ENCODE results near the gene DNAJC5. TPM values are rescaled to one million over a fixed set of nuclear protein-coding genes. Genes with fewer than 3 reads are reported as not detected.

Gene DNAJC5
- total and polyA plus RNA-seq, 2 donors (not counting 1 experiment from before 2014, with no cell fraction given) = 12.2 to 33.3 TPM

- Histone ChIP-seq H3K27me3 (replicated peaks in 1 of 4; ENCODE audit: control extremely low read depth in 1 of 4, control insufficient read depth in 3 of 4, insufficient read depth in 4 of 4, low read length in 3 of 4) (no peaks in the 10 kb centered on the region), H3K4me1 (ENCODE audit: control insufficient read depth in 2 of 2, insufficient read depth in 2 of 2, low read length in 2 of 2) (no peaks in the 10 kb centered on the region), H3K4me2 (replicated peaks; ENCODE audit: low read depth, low read length, poor library complexity, severe bottlenecking) (no peak overlapping the region), H3K36me3 (replicated peaks in 1 of 2; ENCODE audit: control extremely low read depth in 1 of 2, control insufficient read depth in 1 of 2, extremely low read depth in 1 of 2, insufficient read depth in 2 of 2, low read length in 1 of 2) (peaks cover 8 to 39% of the 10 kb centered on the region in 2 experiments), H2AFZ (ENCODE audit: insufficient read depth, low read depth, low read length, poor library complexity, severe bottlenecking) (no peak overlapping the region), H3K9me3 (ENCODE audit: control extremely low read depth in 1 of 3, control insufficient read depth in 2 of 3, insufficient read depth in 1 of 3, low read length in 2 of 3) (no peaks in the 10 kb centered on the region), H3K79me2 (ENCODE audit: control insufficient read depth, insufficient read depth, low read length) (peaks cover 44% of the 10 kb centered on the region), H4K20me1 (ENCODE audit: control insufficient read depth, insufficient read depth, low read length, poor library complexity, severe bottlenecking) (peaks cover 75% of the 10 kb centered on the region), H3K27ac (ENCODE audit: low read length in 2 of 2) (no peak overlapping the region), H3K4me3 (ENCODE audit: control extremely low read depth in 1 of 5, extremely low read depth in 1 of 5, insufficient read depth in 1 of 5, low read depth in 2 of 5, low read length in 4 of 5) (no peak overlapping the region), H3K9ac (ENCODE audit: low read length) (no peak overlapping the region)
- no peaks in the 10 kb centered on the region for H3K4me1 Mint-ChIP-seq
- no peak overlapping the region for H3K27ac Mint-ChIP-seq
- H3K4me3 Mint-ChIP-seq = no peak overlapping the region
- WGBS (ENCODE audit: insufficient coverage) = 97% methylated on average over 26 of the region's 28 CpGs
- intact Hi-C loops (cut with micrococcal nuclease) = no loop called here
- ChIA-PET CTCF (interaction anchor here (0.9 kb wide), 1 partner anchor 354 kb away, joined by 3 read pairs; no protein-coding TSS in a partner anchor), POLR2A (interaction anchor here (0.6 kb wide), 1 partner anchor 90 kb away, joined by 4 read pairs; no protein-coding TSS in a partner anchor)
- no peak for TF ChIP-seq EZH2 (IDR thresholded peaks at IDR 0.05; ENCODE audit: borderline replicate concordance, insufficient read depth, low read depth, low read length, poor library complexity, severe bottlenecking)
- TF ChIP-seq, protein P1, sequence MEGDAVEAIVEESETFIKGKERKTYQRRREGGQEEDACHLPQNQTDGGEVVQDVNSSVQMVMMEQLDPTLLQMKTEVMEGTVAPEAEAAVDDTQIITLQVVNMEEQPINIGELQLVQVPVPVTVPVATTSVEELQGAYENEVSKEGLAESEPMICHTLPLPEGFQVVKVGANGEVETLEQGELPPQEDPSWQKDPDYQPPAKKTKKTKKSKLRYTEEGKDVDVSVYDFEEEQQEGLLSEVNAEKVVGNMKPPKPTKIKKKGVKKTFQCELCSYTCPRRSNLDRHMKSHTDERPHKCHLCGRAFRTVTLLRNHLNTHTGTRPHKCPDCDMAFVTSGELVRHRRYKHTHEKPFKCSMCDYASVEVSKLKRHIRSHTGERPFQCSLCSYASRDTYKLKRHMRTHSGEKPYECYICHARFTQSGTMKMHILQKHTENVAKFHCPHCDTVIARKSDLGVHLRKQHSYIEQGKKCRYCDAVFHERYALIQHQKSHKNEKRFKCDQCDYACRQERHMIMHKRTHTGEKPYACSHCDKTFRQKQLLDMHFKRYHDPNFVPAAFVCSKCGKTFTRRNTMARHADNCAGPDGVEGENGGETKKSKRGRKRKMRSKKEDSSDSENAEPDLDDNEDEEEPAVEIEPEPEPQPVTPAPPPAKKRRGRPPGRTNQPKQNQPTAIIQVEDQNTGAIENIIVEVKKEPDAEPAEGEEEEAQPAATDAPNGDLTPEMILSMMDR (IDR thresholded peaks at IDR 0.05) = no peak
- H3K27me3 Mint-ChIP-seq = no peaks in the 10 kb centered on the region
- no peaks in the 10 kb centered on the region for H3K9me3 Mint-ChIP-seq (ENCODE audit: insufficient read depth)
- no peak for DNase-seq
- ATAC-seq (ENCODE audit: low read depth) = no peak
Observed at GRCh38 chr20:63882257-63883200, 12.4 kb upstream of the DNAJC5 start.

GRCh38 chr20:63883201-63883593, 11.7 kb upstream of the DNAJC5 start:
- no peaks in the 10 kb centered on the region for H3K4me1 Mint-ChIP-seq
- CTCF ChIA-PET = no interaction called here

More at GRCh38 chr20:63883201-63883593, 11.7 kb upstream of the DNAJC5 start:
- H3K4me1 ChIP-seq (ENCODE audit: control insufficient read depth in 2 of 2, insufficient read depth in 2 of 2, low read length in 2 of 2) = no peaks in the 10 kb centered on the region
- ATAC-seq (ENCODE audit: low read depth) (no peak), DNase-seq (no peak)
- peaks cover 75% of the 10 kb centered on the region for H4K20me1 ChIP-seq (ENCODE audit: control insufficient read depth, insufficient read depth, low read length, poor library complexity, severe bottlenecking)
- WGBS (ENCODE audit: insufficient coverage) = 98% methylated on average over 5 of the region's 6 CpGs
- peaks cover 8 to 41% of the 10 kb centered on the region in 2 experiments for H3K36me3 ChIP-seq (replicated peaks in 1 of 2; ENCODE audit: control extremely low read depth in 1 of 2, control insufficient read depth in 1 of 2, extremely low read depth in 1 of 2, insufficient read depth in 2 of 2, low read length in 1 of 2)
- intact Hi-C loops (cut with micrococcal nuclease) = no loop called here
- peaks cover 43% of the 10 kb centered on the region for H3K79me2 ChIP-seq (ENCODE audit: control insufficient read depth, insufficient read depth, low read length)
- H3K27ac Mint-ChIP-seq = no peak overlapping the region
- no peaks in the 10 kb centered on the region for H3K27me3 Mint-ChIP-seq
- POLR2A ChIA-PET = interaction anchor here (0.6 kb wide), 1 partner anchor 91 kb away, joined by 4 read pairs; no protein-coding TSS in a partner anchor
- H3K9me3 Mint-ChIP-seq (ENCODE audit: insufficient read depth) = no peaks in the 10 kb centered on the region
- no peak for TF ChIP-seq EZH2 (IDR thresholded peaks at IDR 0.05; ENCODE audit: borderline replicate concordance, insufficient read depth, low read depth, low read length, poor library complexity, severe bottlenecking)
- TF ChIP-seq, protein P1 (IDR thresholded peaks at IDR 0.05) = no peak
- no peaks in the 10 kb centered on the region for H3K9me3 ChIP-seq (ENCODE audit: control extremely low read depth in 1 of 3, control insufficient read depth in 2 of 3, insufficient read depth in 1 of 3, low read length in 2 of 3)
- H2AFZ ChIP-seq (ENCODE audit: insufficient read depth, low read depth, low read length, poor library complexity, severe bottlenecking) = no peak overlapping the region
- no peak overlapping the region for H3K27ac ChIP-seq (ENCODE audit: low read length in 2 of 2)
- no peak overlapping the region for H3K4me2 ChIP-seq (replicated peaks; ENCODE audit: low read depth, low read length, poor library complexity, severe bottlenecking)
- no peak overlapping the region for H3K4me3 ChIP-seq (ENCODE audit: control extremely low read depth in 1 of 5, extremely low read depth in 1 of 5, insufficient read depth in 1 of 5, low read depth in 2 of 5, low read length in 4 of 5)
- no peak overlapping the region for H3K9ac ChIP-seq (ENCODE audit: low read length)
- H3K27me3 ChIP-seq (replicated peaks in 1 of 4; ENCODE audit: control extremely low read depth in 1 of 4, control insufficient read depth in 3 of 4, insufficient read depth in 4 of 4, low read length in 3 of 4) = no peaks in the 10 kb centered on the region
- no peak overlapping the region for H3K4me3 Mint-ChIP-seq

Data from B cell (primary cell).